NT2/D1 (cell line): Measurements from ENCODE around the gene SLC9A1.
A peak's percentile ranks its signal among the peaks of the same experiment; 100 is the strongest.

Source experiments
- DNase-seq: peaks from one replicate; pipeline ENCODE4 v3.0.0-alpha.2; 2011; ENCODE audit warnings: low read depth, low spot score
- H3K27me3 ChIP-seq: 2 replicates; pipeline ENCODE4 v1.6.0; 2011; ENCODE audit warnings: mild to moderate bottlenecking; ENCODE audit not compliant: insufficient read length, insufficient read depth
- H3K36me3 ChIP-seq: 2 replicates; pipeline ENCODE4 v1.6.1; 2011; ENCODE audit warnings: mild to moderate bottlenecking, low read length, mixed read lengths; ENCODE audit not compliant: insufficient read depth, insufficient read length
- H3K4me1 ChIP-seq: 2 replicates; pipeline ENCODE4 v1.5.1; 2011; ENCODE audit not compliant: insufficient read depth, insufficient read length
- H3K4me3 ChIP-seq: 2 replicates; pipeline ENCODE4 v1.5.1; 2011; ENCODE audit warnings: low read depth; ENCODE audit not compliant: insufficient read length
- H3K9ac ChIP-seq: 2 replicates; pipeline ENCODE4 v1.6.0; 2011; ENCODE audit warnings: low read depth; ENCODE audit not compliant: insufficient read length
- H3K9me3 ChIP-seq: 2 replicates; pipeline ENCODE4 v1.5.1; 2011; ENCODE audit warnings: mild to moderate bottlenecking, low read length; ENCODE audit not compliant: insufficient read depth
- SUZ12 ChIP-seq: IDR thresholded peaks from 2 replicates; pipeline ENCODE4 v1.6.1; 2011; ENCODE audit not compliant: insufficient read length, insufficient read depth; ENCODE audit errors: extremely low read depth
- YY1 ChIP-seq: IDR thresholded peaks from 2 replicates; pipeline ENCODE4 v1.6.1; 2011; ENCODE audit not compliant: insufficient read length, insufficient read depth
- ZNF274 ChIP-seq: IDR thresholded peaks from 2 replicates; pipeline ENCODE4 v1.6.1; 2011; ENCODE audit warnings: mild to moderate bottlenecking, low read depth, low read length

The SLC9A1 gene

GRCh38 chr1:27068922-27069321 lies 86.0 kb downstream of the SLC9A1 start:
- H3K4me1 ChIP-seq = peaks cover 15% of the 10 kb centered on the region
- no peak for DNase-seq
- H3K9me3 ChIP-seq = no peaks in the 10 kb centered on the region
- H3K4me3 ChIP-seq = no peak overlapping the region
- no peak overlapping the region for H3K9ac ChIP-seq
- TF ChIP-seq YY1 (no peak), SUZ12 (no peak), ZNF274 (no peak)
- no peaks in the 10 kb centered on the region for H3K27me3 ChIP-seq
- H3K36me3 ChIP-seq = no peaks in the 10 kb centered on the region

GRCh38 chr1:27065999-27066630 lies 88.8 kb downstream of the SLC9A1 start:
- Histone ChIP-seq H3K27me3 (no peaks in the 10 kb centered on the region), H3K9ac (no peak overlapping the region), H3K4me1 (peaks cover 16% of the 10 kb centered on the region), H3K9me3 (peaks cover 10% of the 10 kb centered on the region; the same call in 1 of the 2 replicates), H3K36me3 (no peaks in the 10 kb centered on the region), H3K4me3 (no peak overlapping the region)
- no peak for DNase-seq
- no peak for TF ChIP-seq SUZ12
- TF ChIP-seq ZNF274 = no peak
- no peak for TF ChIP-seq YY1

GRCh38 chr1:27060891-27061290 lies 94.0 kb downstream of the SLC9A1 start:
- Histone ChIP-seq H3K36me3 (no peaks in the 10 kb centered on the region), H3K9ac (no peak overlapping the region), H3K4me3 (no peak overlapping the region), H3K27me3 (no peaks in the 10 kb centered on the region), H3K4me1 (peaks cover 13% of the 10 kb centered on the region), H3K9me3 (peaks cover 10% of the 10 kb centered on the region; the same call in 1 of the 2 replicates)
- TF ChIP-seq ZNF274 (no peak), YY1 (no peak), SUZ12 (no peak)
- no peak for DNase-seq

GRCh38 chr1:27058966-27059669 lies 95.8 kb downstream of the SLC9A1 start:
- H3K9ac ChIP-seq = peak overlapping the region; percentile 89
- no peak for TF ChIP-seq YY1
- no peak for TF ChIP-seq SUZ12
- TF ChIP-seq ZNF274 = no peak

GRCh38 chr1:27057801-27058625 lies 96.9 kb downstream of the SLC9A1 start:
- no peak for DNase-seq
- H3K9ac ChIP-seq = peak overlapping the region; percentile 89

More at GRCh38 chr1:27058966-27059669, 95.8 kb downstream of the SLC9A1 start:
- H3K36me3 ChIP-seq = no peaks in the 10 kb centered on the region
- peak; percentile 63 for DNase-seq
- H3K9me3 ChIP-seq = peaks cover 10% of the 10 kb centered on the region; the same call in 1 of the 2 replicates
- no peaks in the 10 kb centered on the region for H3K27me3 ChIP-seq
- H3K4me3 ChIP-seq = peak overlapping the region; percentile 45
- H3K4me1 ChIP-seq = peaks cover 13% of the 10 kb centered on the region

GRCh38 chr1:27057389-27057788 lies 97.5 kb downstream of the SLC9A1 start:
- peak; percentile 38 for DNase-seq
- peaks cover 13% of the 10 kb centered on the region for H3K4me1 ChIP-seq
- peak overlapping the region; percentile 4 for H3K4me3 ChIP-seq
- H3K36me3 ChIP-seq = no peaks in the 10 kb centered on the region
- no peaks in the 10 kb centered on the region for H3K27me3 ChIP-seq
- TF ChIP-seq ZNF274 = no peak
- peak overlapping the region; percentile 89 for H3K9ac ChIP-seq
- no peaks in the 10 kb centered on the region for H3K9me3 ChIP-seq

More at GRCh38 chr1:27057801-27058625, 96.9 kb downstream of the SLC9A1 start:
- TF ChIP-seq ZNF274 = no peak
- no peak for TF ChIP-seq YY1
- TF ChIP-seq SUZ12 = no peak
- Histone ChIP-seq H3K27me3 (no peaks in the 10 kb centered on the region), H3K9me3 (peaks cover 4% of the 10 kb centered on the region; the same call in 1 of the 2 replicates), H3K36me3 (no peaks in the 10 kb centered on the region), H3K4me3 (peak overlapping the region; percentile 45), H3K4me1 (peaks cover 13% of the 10 kb centered on the region)
